ENCODE data around the gene FAM171A2. TPM values are rescaled to one million over a fixed set of nuclear protein-coding genes. Genes with fewer than 3 reads are reported as not detected.

FAM171A2 gene
- total RNA-seq (2022; extraction: Qiagen RNA extraction): 2.5 to 5.2 TPM (median 4.2 TPM) in 5 replicates

DNA sequence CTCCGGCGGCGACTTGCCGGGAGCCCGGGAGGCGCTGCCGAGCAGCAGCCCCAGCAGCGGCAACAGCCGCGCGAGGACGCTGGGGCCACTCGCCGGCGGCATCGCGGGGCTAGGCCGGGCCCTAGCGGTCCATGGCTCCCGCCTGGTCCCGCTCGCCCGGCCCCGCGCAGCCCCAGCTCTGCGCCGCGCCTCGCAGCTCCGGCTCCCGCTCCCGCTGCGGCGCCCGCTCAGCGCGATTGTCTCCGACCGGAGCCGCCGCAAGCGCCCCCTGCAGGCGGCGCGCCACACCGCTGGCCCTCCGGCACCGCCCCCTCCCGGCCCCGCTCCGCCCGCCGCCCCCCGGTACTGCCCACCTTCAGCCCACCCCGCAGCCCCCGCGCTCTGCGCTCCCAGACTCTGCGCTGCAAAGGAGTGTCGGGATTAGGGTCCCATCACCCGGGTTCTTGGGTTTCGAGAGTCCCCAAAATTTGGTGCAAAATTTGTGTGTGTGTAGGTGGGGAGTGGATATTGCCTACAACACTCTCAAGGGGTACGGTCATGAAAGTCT lies at the start of gene FAM171A2:
TSS of gene FAM171A2 (minus strand) at position 241 of the 547 bp plus-strand sequence. CDS start at position 102, 139 bp downstream.

DNA sequence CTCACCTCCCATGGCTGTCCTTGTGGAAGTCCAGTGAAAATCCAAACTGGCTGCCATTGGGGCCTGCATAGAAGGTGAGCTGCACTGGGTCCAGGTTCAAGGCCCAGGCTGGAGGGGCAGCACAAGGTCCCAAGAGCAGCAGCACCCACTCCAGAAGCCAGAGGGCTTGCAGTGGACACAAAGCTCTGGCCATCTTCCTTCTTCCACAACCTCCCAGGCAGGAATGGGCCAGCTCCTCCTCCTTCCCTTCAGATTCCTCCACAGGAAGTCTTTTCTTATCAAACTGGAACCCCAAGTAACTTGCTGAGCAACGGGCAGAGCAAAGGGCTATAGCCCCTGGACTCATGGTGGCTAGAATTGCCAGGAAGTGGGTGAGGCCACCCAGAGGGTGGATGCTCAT lies 25.6 kb upstream of the FAM171A2 start, which contains the start of gene ITGA2B:
TSS of gene ITGA2B (minus strand) at position 369 of the 400 bp plus-strand sequence. CDS start at position 193, 176 bp downstream.

DNA sequence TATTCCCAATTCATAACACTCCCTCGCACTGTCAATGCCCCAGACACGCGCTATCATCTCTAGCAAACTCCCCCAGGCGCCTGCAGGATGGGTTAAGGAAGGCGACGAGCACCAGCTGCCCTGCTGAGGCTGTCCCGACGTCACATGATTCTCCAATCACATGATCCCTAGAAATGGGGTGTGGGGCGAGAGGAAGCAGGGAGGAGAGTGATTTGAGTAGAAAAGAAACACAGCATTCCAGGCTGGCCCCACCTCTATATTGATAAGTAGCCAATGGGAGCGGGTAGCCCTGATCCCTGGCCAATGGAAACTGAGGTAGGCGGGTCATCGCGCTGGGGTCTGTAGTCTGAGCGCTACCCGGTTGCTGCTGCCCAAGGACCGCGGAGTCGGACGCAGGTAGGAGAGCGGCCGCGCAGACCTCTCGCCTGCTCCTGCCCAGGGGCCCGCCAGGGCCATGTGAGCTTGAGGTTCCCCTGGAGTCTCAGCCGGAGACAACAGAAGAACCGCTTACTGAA lies 18.7 kb downstream of the FAM171A2 start, which contains the start of gene GRN:
TSS of gene GRN (plus strand) at position 364 of the 515 bp plus-strand sequence. CDS start 3,863 bp downstream, outside the sequence.

DNA sequence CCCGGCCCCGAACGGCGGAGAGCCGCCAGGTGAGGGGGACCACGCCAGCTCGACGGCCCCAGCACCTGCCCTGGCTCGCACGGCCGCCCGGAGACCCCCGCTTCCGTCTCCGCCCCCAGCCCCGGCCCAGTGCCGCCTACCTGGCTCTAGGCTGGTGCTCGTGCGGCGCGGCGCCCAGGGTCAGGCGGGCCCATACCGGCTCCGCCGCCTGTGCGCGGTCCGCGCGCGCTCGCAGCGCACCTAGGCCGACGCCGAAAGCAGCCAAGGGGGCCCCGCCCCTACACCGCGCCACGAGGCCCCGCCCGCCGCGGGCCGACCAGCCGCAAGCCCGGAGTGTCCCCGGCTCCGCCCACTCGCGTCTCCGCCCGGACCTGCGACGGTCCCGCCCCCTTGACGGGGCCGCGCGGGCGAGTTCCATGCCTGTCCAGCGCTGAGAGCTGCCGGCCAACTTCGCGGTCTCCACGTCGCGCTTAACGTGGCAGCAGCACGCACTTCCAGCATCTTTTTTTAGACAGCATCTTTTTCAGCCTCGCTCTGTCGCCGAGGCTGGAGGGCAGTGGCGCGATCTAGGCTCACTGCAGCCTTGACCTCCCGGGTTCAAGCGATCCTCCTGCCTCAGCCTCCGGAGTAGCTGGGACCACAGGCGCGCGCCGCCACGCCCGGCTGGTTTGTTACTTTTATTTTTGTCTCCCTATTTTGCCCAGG lies 38.9 kb downstream of the FAM171A2 start, which contains the start of gene SLC25A39:
TSS of gene SLC25A39 (minus strand) at position 253 of the 705 bp plus-strand sequence. CDS start 1,261 bp downstream, outside the sequence.

DNA sequence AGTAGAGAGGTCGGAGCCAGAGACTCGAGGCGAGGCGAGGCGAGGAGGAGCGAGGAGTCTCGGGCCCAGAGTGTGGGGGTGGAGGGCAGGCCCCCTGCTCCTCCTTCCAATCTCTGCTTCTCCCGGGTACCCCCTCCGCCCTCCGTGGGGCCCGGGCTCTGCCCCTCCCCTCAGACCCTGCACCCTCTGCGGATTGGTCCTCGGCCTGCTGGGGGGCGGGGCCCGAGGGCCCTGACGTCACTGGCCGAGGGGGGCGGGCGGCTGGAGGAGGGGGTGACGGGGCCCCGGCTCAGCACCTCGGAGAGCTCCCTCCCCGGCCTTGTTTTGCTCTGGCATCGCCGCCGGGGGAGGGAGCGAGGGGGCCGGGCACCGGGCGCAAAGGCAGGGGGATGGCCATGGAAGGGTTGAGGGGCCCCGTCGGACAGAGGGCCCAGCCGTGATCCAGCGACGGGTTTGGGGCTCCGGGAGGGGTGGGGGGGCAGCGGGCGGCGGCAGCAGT lies 55.3 kb downstream of the FAM171A2 start, which contains the start of gene RUNDC3A:
TSS of gene RUNDC3A (plus strand) at position 282 of the 499 bp plus-strand sequence. CDS start 232 bp downstream, outside the sequence.

Other genes starting within 250 kb of the FAM171A2 start
- gene HDAC5, start 240.2 kb downstream of the FAM171A2 start, total RNA-seq (2022; extraction: Qiagen RNA extraction): 13.6 to 17.2 TPM (median 15.6 TPM) in 5 replicates
- 8.9 to 10.6 TPM (median 9.4 TPM) in 5 replicates for gene HROB, start 221.9 kb downstream of the FAM171A2 start, total RNA-seq (2022; extraction: Qiagen RNA extraction)
- gene ASB16, start 193.1 kb downstream of the FAM171A2 start, total RNA-seq (2022; extraction: Qiagen RNA extraction): 0.04 to 0.08 TPM (median 0.05 TPM) in 3 of 5 replicates, not detected in the others
- gene TMUB2, start 176.9 kb downstream of the FAM171A2 start, total RNA-seq (2022; extraction: Qiagen RNA extraction): 36.3 to 46.3 TPM (median 45.0 TPM) in 5 replicates
- gene ATXN7L3, start 164.0 kb downstream of the FAM171A2 start, total RNA-seq (2022; extraction: Qiagen RNA extraction): 51.9 to 71.6 TPM (median 67.8 TPM) in 5 replicates
- 97.8 to 105 TPM (median 100 TPM) in 5 replicates for gene UBTF, start 144.2 kb downstream of the FAM171A2 start, total RNA-seq (2022; extraction: Qiagen RNA extraction)
- 0.01 TPM in 1 of 5 replicates, not detected in the others for gene SLC4A1, start 95.7 kb downstream of the FAM171A2 start, total RNA-seq (2022; extraction: Qiagen RNA extraction)
- 0.55 to 1.3 TPM (median 0.57 TPM) in 5 replicates for gene RUNDC3A, start 55.3 kb downstream of the FAM171A2 start, total RNA-seq (2022; extraction: Qiagen RNA extraction)
- gene SLC25A39, start 39.0 kb downstream of the FAM171A2 start, total RNA-seq (2022; extraction: Qiagen RNA extraction): 144 to 215 TPM (median 212 TPM) in 5 replicates
- 215 to 265 TPM (median 248 TPM) in 5 replicates for gene GRN, start 18.6 kb downstream of the FAM171A2 start, total RNA-seq (2022; extraction: Qiagen RNA extraction)
- 0.78 to 1.9 TPM (median 1.6 TPM) in 5 replicates for gene ITGA2B, start 25.8 kb upstream of the FAM171A2 start, total RNA-seq (2022; extraction: Qiagen RNA extraction)
- 17.1 to 22.9 TPM (median 21.7 TPM) in 5 replicates for gene GPATCH8, start 139.6 kb upstream of the FAM171A2 start, total RNA-seq (2022; extraction: Qiagen RNA extraction)
- gene FZD2, start 193.6 kb upstream of the FAM171A2 start, total RNA-seq (2022; extraction: Qiagen RNA extraction): 28.5 to 50.4 TPM (median 43.5 TPM) in 5 replicates

All from A549 treated with CORT108297 at 1 μM for 4 hours (cell line).